GM21447 (cell line): Measurements from ENCODE around the gene AQP5.

Source experiments
- ATAC-seq: cut with Tn5 transposase; IDR thresholded peaks from one replicate; pipeline ENCODE4 v1.9.1; 2021; ENCODE audit not compliant: unreplicated experiment

AQP5 gene

GRCh38 chr12:49949866-49950265, 11.8 kb upstream of the AQP5 start:
- no peak for ATAC-seq

GRCh38 chr12:49950273-49951251, 11.1 kb upstream of the AQP5 start, which contains the start of gene AQP2:
Gene AQP2, plus strand, starts transcription at chr12:49950737. Its CDS starts 94 bp downstream, at chr12:49950831.
- ATAC-seq: no peak

GRCh38 chr12:49951411-49952240, 10.0 kb upstream of the AQP5 start:
- ATAC-seq: no peak

- ATAC-seq: no peak
Measured at GRCh38 chr12:49952391-49953055, 9.1 kb upstream of the AQP5 start.

GRCh38 chr12:49953151-49953550, 8.5 kb upstream of the AQP5 start:
- ATAC-seq: no peak

- no peak for ATAC-seq
Measured at GRCh38 chr12:49953961-49954846, 7.5 kb upstream of the AQP5 start.

GRCh38 chr12:49954863-49955830, 6.5 kb upstream of the AQP5 start:
- ATAC-seq: no peak

- no peak for ATAC-seq
Measured at GRCh38 chr12:49955899-49956662, 5.6 kb upstream of the AQP5 start.

- no peak for ATAC-seq
Measured at GRCh38 chr12:49956663-49957569, 4.8 kb upstream of the AQP5 start.

- no peak for ATAC-seq
Measured at GRCh38 chr12:49957570-49957967, 4.1 kb upstream of the AQP5 start.

- ATAC-seq: no peak
Measured at GRCh38 chr12:49959685-49960473, 1.8 kb upstream of the AQP5 start.

- ATAC-seq: no peak
Measured at GRCh38 chr12:49960474-49961110, 1.1 kb upstream of the AQP5 start.

GRCh38 chr12:49961993-49962764, 507 bp downstream of the AQP5 start:
- no peak for ATAC-seq

- ATAC-seq: no peak
Measured at GRCh38 chr12:49962861-49963765, 1.4 kb downstream of the AQP5 start.
